WTC11 (cell line): ENCODE results near the gene MAP7D3. TPM values are rescaled to one million over a fixed set of nuclear protein-coding genes. Genes with fewer than 3 reads are reported as not detected.

Source experiments
- ATAC-seq: fragments of 200-7000 bp; cut with Tn5 transposase; 2 replicates; pipeline ENCODE4 v1.10.0; 2021; ENCODE audit warnings: mild to moderate bottlenecking, moderate library complexity
- CTCF ChIA-PET: fragments of 300-600 bp; sonication (Branson Sonifier 250); formaldehyde crosslinking; loops from one replicate; lab custom pipeline; 2021; ENCODE audit warnings: antibody characterized with exemption; lab: Charles Lee
- POLR2A ChIA-PET: fragments of 350-600 bp; sonication (Branson Sonifier 250); formaldehyde crosslinking; loops from one replicate; lab custom pipeline; 2021; ENCODE audit warnings: antibody characterized with exemption; lab: Charles Lee
- DNase-seq: peaks from one replicate; pipeline ENCODE4 v3.0.0; 2021; ENCODE audit warnings: low spot score
- H3K27ac Mint-ChIP-seq: 2 replicates; pipeline ENCODE4 v1.8.0; 2021; ENCODE audit warnings: mixed read lengths
- H3K27me3 Mint-ChIP-seq: 2 replicates; pipeline ENCODE4 v1.8.0; 2021; ENCODE audit warnings: low read depth, mild to moderate bottlenecking, moderate library complexity, mixed read lengths
- H3K36me3 Mint-ChIP-seq: 2 replicates; pipeline ENCODE4 v1.8.0; 2021; ENCODE audit warnings: mixed read lengths
- H3K4me1 Mint-ChIP-seq: 2 replicates; pipeline ENCODE4 v1.8.0; 2022; ENCODE audit warnings: mixed read lengths
- H3K4me3 Mint-ChIP-seq: 2 replicates; pipeline ENCODE4 v1.8.0; 2021; ENCODE audit warnings: mild to moderate bottlenecking, moderate library complexity, mixed read lengths
- H3K9me3 Mint-ChIP-seq: 2 replicates; pipeline ENCODE4 v1.8.0; 2021; ENCODE audit warnings: mixed read lengths
- ATF1 ChIP-seq: sonication (generic); formaldehyde crosslinking; IDR thresholded peaks from 2 replicates; pipeline ENCODE4 v1.8.1; 2023; ENCODE audit warnings: mild to moderate bottlenecking, moderate library complexity, missing genetic modification reagents
- CBFB ChIP-seq: sonication (generic); formaldehyde crosslinking; IDR thresholded peaks from 2 replicates; pipeline ENCODE4 v1.8.1; 2022; ENCODE audit warnings: mild to moderate bottlenecking, low read depth, missing genetic modification reagents
- EMX1 ChIP-seq: fragments of 250-450 bp; sonication (Bioruptor Pico); IDR thresholded peaks from 2 replicates; pipeline ENCODE4 v1.8.0; 2021; ENCODE audit warnings: mild to moderate bottlenecking
- GABPB1 ChIP-seq: sonication (generic); formaldehyde crosslinking; IDR thresholded peaks from 2 replicates; pipeline ENCODE4 v1.8.1; 2023; ENCODE audit warnings: mild to moderate bottlenecking, missing genetic modification reagents
- MXD4 ChIP-seq: fragments of 250-450 bp; sonication (Bioruptor Pico); IDR thresholded peaks from 2 replicates; pipeline ENCODE4 v1.8.0; 2021; ENCODE audit warnings: mild to moderate bottlenecking, moderate library complexity, borderline replicate concordance
- RORB ChIP-seq: fragments of 250-450 bp; sonication (Bioruptor Pico); IDR thresholded peaks from 2 replicates; pipeline ENCODE4 v1.9.0; 2021; ENCODE audit warnings: mild to moderate bottlenecking
- SMAD3 ChIP-seq: sonication (generic); formaldehyde crosslinking; IDR thresholded peaks from 2 replicates; pipeline ENCODE4 v1.8.0; 2022; ENCODE audit warnings: missing genetic modification reagents, mild to moderate bottlenecking, borderline replicate concordance
- SOX15 ChIP-seq: fragments of 250-450 bp; sonication (Bioruptor Pico); IDR thresholded peaks from 2 replicates; pipeline ENCODE4 v1.9.0; 2021; ENCODE audit warnings: mild to moderate bottlenecking
- TP53 ChIP-seq: sonication (generic); formaldehyde crosslinking; IDR thresholded peaks from 2 replicates; pipeline ENCODE4 v1.8.1; 2023; ENCODE audit warnings: mild to moderate bottlenecking, missing genetic modification reagents
- ZNF263 ChIP-seq: sonication (generic); formaldehyde crosslinking; IDR thresholded peaks from 2 replicates; pipeline ENCODE4 v1.8.1; 2022; ENCODE audit warnings: low read depth, mild to moderate bottlenecking, moderate library complexity, missing genetic modification reagents
- ZNF317 ChIP-seq: sonication (generic); formaldehyde crosslinking; IDR thresholded peaks from 2 replicates; pipeline ENCODE4 v1.8.1; 2023; ENCODE audit warnings: low read depth, mild to moderate bottlenecking, moderate library complexity, missing genetic modification reagents, borderline replicate concordance
- total RNA-seq: library from RNA; stranded (reverse); gene quantifications from 3 replicates; pipeline ENCODE4 v1.2.3, GENCODE V29; 2021
- TF ChIP-seq, protein P1 (sequence below): fragments of 250-450 bp; sonication (Bioruptor Pico); IDR thresholded peaks from 2 replicates; pipeline ENCODE4 v1.9.0; 2021; ENCODE audit warnings: mild to moderate bottlenecking, borderline replicate concordance
- TF ChIP-seq, protein P2 (sequence below): sonication (generic); formaldehyde crosslinking; IDR thresholded peaks from 2 replicates; pipeline ENCODE4 v1.8.0; 2023; ENCODE audit warnings: missing genetic modification reagents
- TF ChIP-seq, protein P3 (sequence below): sonication (generic); formaldehyde crosslinking; IDR thresholded peaks from 2 replicates; pipeline ENCODE4 v1.8.0; 2022; ENCODE audit warnings: missing genetic modification reagents
- TF ChIP-seq, protein P4 (sequence below): sonication (generic); formaldehyde crosslinking; IDR thresholded peaks from 2 replicates; pipeline ENCODE4 v1.8.1; 2022; ENCODE audit warnings: low read depth, mild to moderate bottlenecking, moderate library complexity, missing genetic modification reagents, borderline replicate concordance
- TF ChIP-seq, protein P5 (sequence below): sonication (generic); formaldehyde crosslinking; conservative IDR thresholded peaks from 2 replicates; pipeline ENCODE4 v1.8.1; 2022; ENCODE audit warnings: mild to moderate bottlenecking, missing genetic modification reagents
- TF ChIP-seq, protein P6 (sequence below): sonication (generic); formaldehyde crosslinking; IDR thresholded peaks from 2 replicates; pipeline ENCODE4 v1.8.1; 2023; ENCODE audit warnings: mild to moderate bottlenecking, missing genetic modification reagents

The MAP7D3 gene
- total RNA-seq, 1 experiment from 2014 or later, result 12.3 TPM

DNA sequence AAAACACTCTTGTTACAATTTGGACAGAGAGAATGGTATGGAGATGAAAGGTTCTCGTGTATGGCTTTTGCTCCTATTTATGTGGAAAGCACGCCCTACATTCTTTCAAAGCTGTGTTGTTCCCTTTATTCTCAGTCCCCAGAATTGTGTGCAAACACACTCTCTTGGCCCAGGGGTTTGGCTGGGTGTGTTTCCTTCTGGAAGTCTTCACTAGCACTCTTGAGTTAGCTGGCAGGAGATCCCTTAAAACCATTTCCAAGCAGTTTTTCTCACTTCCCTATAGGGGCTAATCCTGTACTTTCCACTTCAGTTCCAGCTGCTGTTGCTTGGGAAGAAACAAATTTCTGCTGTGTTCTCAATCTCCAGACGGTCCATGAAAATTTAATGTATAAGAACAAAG, 68.8 kb downstream of the MAP7D3 start:
- Mint-ChIP-seq H3K4me3 (no peak overlapping the region), H3K9me3 (no peaks in the 10 kb centered on the region), H3K27ac (no peak overlapping the region)
- TF ChIP-seq CBFB (CRISPR knock-in tag) (no peak), SOX15 (CRISPR knock-in tag) (no peak), RORB (CRISPR knock-in tag) (no peak), SMAD3 (CRISPR knock-in tag) (no peak), MXD4 (no peak), ATF1 (no peak), GABPB1 (CRISPR knock-in tag) (no peak)
- TF ChIP-seq, protein P1, sequence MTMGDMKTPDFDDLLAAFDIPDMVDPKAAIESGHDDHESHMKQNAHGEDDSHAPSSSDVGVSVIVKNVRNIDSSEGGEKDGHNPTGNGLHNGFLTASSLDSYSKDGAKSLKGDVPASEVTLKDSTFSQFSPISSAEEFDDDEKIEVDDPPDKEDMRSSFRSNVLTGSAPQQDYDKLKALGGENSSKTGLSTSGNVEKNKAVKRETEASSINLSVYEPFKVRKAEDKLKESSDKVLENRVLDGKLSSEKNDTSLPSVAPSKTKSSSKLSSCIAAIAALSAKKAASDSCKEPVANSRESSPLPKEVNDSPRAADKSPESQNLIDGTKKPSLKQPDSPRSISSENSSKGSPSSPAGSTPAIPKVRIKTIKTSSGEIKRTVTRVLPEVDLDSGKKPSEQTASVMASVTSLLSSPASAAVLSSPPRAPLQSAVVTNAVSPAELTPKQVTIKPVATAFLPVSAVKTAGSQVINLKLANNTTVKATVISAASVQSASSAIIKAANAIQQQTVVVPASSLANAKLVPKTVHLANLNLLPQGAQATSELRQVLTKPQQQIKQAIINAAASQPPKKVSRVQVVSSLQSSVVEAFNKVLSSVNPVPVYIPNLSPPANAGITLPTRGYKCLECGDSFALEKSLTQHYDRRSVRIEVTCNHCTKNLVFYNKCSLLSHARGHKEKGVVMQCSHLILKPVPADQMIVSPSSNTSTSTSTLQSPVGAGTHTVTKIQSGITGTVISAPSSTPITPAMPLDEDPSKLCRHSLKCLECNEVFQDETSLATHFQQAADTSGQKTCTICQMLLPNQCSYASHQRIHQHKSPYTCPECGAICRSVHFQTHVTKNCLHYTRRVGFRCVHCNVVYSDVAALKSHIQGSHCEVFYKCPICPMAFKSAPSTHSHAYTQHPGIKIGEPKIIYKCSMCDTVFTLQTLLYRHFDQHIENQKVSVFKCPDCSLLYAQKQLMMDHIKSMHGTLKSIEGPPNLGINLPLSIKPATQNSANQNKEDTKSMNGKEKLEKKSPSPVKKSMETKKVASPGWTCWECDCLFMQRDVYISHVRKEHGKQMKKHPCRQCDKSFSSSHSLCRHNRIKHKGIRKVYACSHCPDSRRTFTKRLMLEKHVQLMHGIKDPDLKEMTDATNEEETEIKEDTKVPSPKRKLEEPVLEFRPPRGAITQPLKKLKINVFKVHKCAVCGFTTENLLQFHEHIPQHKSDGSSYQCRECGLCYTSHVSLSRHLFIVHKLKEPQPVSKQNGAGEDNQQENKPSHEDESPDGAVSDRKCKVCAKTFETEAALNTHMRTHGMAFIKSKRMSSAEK (CRISPR knock-in tag), result no peak
- TF ChIP-seq, protein P2, sequence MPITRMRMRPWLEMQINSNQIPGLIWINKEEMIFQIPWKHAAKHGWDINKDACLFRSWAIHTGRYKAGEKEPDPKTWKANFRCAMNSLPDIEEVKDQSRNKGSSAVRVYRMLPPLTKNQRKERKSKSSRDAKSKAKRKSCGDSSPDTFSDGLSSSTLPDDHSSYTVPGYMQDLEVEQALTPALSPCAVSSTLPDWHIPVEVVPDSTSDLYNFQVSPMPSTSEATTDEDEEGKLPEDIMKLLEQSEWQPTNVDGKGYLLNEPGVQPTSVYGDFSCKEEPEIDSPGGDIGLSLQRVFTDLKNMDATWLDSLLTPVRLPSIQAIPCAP (CRISPR knock-in tag), result no peak
- TF ChIP-seq, protein P3, sequence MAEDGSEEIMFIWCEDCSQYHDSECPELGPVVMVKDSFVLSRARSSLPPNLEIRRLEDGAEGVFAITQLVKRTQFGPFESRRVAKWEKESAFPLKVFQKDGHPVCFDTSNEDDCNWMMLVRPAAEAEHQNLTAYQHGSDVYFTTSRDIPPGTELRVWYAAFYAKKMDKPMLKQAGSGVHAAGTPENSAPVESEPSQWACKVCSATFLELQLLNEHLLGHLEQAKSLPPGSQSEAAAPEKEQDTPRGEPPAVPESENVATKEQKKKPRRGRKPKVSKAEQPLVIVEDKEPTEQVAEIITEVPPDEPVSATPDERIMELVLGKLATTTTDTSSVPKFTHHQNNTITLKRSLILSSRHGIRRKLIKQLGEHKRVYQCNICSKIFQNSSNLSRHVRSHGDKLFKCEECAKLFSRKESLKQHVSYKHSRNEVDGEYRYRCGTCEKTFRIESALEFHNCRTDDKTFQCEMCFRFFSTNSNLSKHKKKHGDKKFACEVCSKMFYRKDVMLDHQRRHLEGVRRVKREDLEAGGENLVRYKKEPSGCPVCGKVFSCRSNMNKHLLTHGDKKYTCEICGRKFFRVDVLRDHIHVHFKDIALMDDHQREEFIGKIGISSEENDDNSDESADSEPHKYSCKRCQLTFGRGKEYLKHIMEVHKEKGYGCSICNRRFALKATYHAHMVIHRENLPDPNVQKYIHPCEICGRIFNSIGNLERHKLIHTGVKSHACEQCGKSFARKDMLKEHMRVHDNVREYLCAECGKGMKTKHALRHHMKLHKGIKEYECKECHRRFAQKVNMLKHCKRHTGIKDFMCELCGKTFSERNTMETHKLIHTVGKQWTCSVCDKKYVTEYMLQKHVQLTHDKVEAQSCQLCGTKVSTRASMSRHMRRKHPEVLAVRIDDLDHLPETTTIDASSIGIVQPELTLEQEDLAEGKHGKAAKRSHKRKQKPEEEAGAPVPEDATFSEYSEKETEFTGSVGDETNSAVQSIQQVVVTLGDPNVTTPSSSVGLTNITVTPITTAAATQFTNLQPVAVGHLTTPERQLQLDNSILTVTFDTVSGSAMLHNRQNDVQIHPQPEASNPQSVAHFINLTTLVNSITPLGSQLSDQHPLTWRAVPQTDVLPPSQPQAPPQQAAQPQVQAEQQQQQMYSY (CRISPR knock-in tag), result no peak
- TF ChIP-seq, protein P4, sequence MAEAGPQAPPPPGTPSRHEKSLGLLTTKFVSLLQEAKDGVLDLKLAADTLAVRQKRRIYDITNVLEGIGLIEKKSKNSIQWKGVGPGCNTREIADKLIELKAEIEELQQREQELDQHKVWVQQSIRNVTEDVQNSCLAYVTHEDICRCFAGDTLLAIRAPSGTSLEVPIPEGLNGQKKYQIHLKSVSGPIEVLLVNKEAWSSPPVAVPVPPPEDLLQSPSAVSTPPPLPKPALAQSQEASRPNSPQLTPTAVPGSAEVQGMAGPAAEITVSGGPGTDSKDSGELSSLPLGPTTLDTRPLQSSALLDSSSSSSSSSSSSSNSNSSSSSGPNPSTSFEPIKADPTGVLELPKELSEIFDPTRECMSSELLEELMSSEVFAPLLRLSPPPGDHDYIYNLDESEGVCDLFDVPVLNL (CRISPR knock-in tag), result no peak
- TF ChIP-seq, all 79 proteins: peak for 0
- ATAC-seq (no peak), DNase-seq (no peak)
- Mint-ChIP-seq H3K4me1 (no peaks in the 10 kb centered on the region), H3K27me3 (no peaks in the 10 kb centered on the region), H3K36me3 (no peaks in the 10 kb centered on the region)
- POLR2A ChIA-PET, result interaction anchor here (0.7 kb wide), 1 partner anchor 324 kb away, joined by 4 read pairs; no protein-coding TSS in a partner anchor
- CTCF ChIA-PET, result no interaction called here

DNA sequence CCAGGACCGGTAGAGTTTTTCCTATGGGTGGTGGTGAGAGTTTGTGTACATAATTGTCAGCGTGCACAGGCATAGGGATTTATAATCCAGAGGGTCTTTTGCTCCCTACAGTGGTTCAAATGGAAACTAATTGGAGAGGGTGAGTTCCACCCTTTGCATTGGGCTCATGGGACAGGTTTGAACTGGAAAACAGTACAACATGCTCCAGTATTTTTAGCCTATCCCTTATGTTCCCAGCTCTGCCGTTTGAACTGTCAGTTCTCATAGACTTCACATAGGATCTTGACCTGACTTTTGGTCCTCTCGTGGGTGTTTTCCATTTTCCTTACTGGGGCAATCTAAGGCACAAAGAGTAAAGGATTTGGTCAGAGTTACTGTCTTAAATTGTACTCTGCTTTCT, 72.1 kb downstream of the MAP7D3 start:
- Mint-ChIP-seq H3K9me3 (no peaks in the 10 kb centered on the region), H3K27ac (no peak overlapping the region), H3K4me3 (no peak overlapping the region), H3K27me3 (no peaks in the 10 kb centered on the region), H3K4me1 (no peaks in the 10 kb centered on the region), H3K36me3 (no peaks in the 10 kb centered on the region)
- CTCF ChIA-PET, result no interaction called here
- DNase-seq (no peak), ATAC-seq (no peak)
- POLR2A ChIA-PET, result no interaction called here
- no peak for TF ChIP-seq TP53 (CRISPR knock-in tag)
- TF ChIP-seq, protein P2 (CRISPR knock-in tag), result no peak
- TF ChIP-seq, protein P5, sequence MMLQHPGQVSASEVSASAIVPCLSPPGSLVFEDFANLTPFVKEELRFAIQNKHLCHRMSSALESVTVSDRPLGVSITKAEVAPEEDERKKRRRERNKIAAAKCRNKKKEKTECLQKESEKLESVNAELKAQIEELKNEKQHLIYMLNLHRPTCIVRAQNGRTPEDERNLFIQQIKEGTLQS (CRISPR knock-in tag), result no peak
- TF ChIP-seq EMX1 (CRISPR knock-in tag), result no peak
- TF ChIP-seq ZNF317 (CRISPR knock-in tag), result no peak
- TF ChIP-seq, protein P1 (CRISPR knock-in tag), result no peak
- no peak for TF ChIP-seq ZNF263 (CRISPR knock-in tag)
- TF ChIP-seq, protein P6, sequence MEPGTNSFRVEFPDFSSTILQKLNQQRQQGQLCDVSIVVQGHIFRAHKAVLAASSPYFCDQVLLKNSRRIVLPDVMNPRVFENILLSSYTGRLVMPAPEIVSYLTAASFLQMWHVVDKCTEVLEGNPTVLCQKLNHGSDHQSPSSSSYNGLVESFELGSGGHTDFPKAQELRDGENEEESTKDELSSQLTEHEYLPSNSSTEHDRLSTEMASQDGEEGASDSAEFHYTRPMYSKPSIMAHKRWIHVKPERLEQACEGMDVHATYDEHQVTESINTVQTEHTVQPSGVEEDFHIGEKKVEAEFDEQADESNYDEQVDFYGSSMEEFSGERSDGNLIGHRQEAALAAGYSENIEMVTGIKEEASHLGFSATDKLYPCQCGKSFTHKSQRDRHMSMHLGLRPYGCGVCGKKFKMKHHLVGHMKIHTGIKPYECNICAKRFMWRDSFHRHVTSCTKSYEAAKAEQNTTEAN (CRISPR knock-in tag), result no peak
- no peak for TF ChIP-seq ATF1
